GM12891 (cell line): Measurements from ENCODE around the gene LAG3.

ENCODE experiments used
- PAX5 ChIP-seq: IDR thresholded peaks from 2 replicates; pipeline ENCODE4 v1.6.1; 2011; ENCODE audit warnings: low read length, moderate library complexity, mild to moderate bottlenecking; ENCODE audit not compliant: insufficient read depth, severe bottlenecking
- POLR2A ChIP-seq: IDR thresholded peaks from 2 replicates; pipeline ENCODE4 v1.6.1; 2011; ENCODE audit warnings: low read depth, low read length, control low read depth
- POLR2AphosphoS5 ChIP-seq: IDR thresholded peaks from 2 replicates; pipeline ENCODE4 v1.6.1; 2011; ENCODE audit warnings: low read depth, low read length, control low read depth
- TAF1 ChIP-seq: IDR thresholded peaks from 2 replicates; pipeline ENCODE4 v1.6.1; 2011; ENCODE audit warnings: low read depth, low read length, control low read depth

DNA sequence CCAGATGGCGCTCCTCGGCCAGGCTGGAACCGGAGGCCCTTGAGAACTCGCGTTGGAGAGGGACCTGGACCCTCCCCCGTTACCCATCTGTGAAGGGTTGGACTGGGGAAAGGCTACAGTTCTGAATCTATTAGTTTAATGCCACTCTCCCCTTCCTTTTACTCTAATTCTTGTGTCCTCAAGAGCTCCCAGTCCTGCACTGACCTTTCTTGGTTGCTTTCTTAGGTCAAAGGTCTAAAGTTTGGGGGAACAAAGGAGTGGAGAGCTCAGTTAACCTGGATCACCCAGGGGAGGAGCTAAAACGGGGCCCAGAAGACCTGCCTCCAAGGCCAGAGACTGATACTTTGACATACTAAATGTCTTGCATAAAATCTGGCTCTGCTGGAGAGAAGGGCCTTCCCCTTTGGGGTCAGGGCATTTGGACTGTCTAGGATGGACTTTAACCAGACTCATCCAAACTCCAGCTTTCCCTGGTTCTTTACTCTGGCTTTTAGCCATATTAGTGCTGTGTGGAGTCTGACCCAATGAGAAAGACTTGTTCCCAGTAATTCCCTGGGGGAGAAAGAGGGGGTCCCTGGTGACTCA is 18.5 kb upstream of the LAG3 start:
- TF ChIP-seq TAF1 (no peak), POLR2A (no peak), PAX5 (peak; percentile 6), POLR2AphosphoS5 (no peak)
